Dedifferentiated amniotic fluid mesenchymal stem cell (primary cell): ENCODE data around the gene ZDHHC22.

Source experiments
- DNase-seq: peaks from one replicate; pipeline ENCODE4 v3.0.0-alpha.2; 2016; ENCODE audit errors: extremely low spot score

ZDHHC22 gene

GRCh38 chr14:77104393-77104792 is 37.2 kb downstream of the ZDHHC22 start:
- DNase-seq, result no peak

DNA sequence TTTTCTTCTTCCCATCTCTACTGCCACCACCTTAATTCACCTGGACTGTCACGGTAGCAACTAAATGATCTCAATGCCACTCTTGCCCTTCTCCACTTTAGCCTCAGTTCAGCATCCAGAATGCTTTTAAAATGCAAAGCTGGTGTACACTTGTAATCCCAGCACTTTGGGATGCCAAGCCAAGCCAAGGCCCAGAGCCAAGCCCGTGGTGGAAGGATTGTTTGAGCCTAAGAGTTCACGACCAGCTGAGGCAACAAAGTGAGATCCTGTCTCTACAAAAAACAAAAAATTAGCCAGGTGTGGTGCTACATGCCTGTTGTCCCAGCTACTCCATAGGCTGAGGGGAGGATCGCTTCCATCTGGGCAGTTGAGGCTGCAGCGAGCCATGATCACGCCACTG is 37.6 kb downstream of the ZDHHC22 start:
- DNase-seq, result no peak

DNA sequence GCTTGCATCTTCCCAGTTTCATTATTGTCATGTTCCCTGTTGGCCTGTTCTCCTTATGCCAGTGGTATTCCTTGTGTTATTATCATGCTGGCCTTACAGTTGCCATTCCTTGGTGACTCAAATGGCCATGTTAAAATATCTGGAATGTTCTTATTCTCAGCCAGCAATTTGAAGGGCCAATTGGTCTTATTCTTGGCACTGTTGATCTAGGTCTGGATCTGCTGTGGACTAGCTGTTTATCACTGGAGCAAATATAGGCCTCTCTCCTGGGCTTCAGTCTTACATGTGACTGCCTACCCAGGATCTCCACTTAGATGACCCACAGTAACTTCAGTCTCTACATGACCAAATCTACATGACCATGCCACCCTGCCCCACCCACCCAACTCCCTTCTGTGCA is 38.1 kb downstream of the ZDHHC22 start:
- no peak for DNase-seq

DNA sequence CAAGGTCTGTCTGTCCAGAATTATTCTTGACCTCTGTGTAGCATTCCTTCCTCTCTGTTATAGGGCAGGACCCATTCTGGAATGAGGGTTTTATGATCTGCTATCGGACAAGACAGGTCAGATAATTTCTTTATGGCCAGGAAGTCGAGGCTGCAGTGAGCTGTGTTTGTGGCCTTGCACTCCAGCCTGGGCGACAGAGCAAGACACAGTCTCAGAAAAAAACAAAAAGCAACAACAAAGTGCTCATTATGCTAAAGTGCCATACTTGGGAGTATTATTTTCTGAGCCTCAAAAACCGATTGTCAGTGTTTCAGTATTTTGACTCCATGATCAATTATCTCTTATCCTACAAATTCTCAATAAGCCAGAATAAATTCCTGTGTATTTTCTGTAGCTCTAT is 39.4 kb downstream of the ZDHHC22 start:
- DNase-seq, result no peak

DNA sequence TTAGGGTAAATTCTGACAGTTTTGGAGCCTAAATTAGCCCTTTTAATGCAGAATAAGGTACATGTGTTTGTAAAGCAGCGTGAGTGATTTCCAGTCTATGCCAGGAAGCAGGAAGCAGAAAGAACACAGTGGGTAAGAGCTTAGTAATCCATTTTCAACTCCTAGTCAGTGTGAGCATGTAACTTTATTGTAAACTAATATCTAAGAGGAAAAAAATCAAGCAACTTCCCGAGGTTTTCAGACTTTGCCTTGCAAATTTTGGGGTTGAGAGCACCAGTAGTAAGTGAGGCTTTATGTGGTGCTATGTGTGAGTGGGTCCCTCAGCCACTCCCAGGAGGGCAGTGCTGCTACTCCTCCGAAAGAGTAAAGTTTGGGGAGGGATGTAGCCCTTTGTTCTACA is 40.6 kb downstream of the ZDHHC22 start:
- no peak for DNase-seq

DNA sequence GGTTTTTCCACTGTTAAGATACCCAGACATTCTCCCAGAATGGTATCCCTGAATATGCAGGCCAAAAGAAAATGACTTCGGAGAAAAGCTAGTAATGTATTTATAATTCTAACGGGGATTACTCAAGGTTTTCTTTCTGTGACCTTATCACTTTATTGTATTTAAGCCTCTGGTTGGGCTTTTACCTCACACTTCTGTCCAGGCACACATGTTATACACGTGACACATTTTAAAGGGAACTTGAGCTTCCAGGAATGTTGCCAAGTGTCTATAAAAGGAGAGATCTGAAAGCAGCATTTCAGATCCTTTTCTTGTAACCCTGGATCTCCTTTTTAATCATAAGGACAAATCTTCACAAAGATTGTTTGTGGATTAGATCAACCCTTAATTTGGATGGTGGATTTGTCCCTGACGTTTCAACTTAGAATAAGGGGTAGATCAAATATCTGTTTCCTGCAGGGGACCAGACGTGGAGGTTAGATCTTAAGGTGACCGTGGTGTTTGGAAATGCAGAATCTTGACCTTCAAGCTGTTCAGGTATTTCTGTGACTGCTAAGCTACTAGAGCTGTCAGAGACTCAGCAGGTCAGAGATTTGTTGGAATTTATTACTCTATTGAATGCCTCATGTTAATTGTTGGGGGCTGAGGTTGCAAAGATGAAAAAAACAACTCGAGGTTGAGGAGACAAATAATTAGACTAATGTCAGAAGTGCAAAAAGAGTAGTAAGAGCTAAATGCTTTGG is 42.0 kb downstream of the ZDHHC22 start:
- DNase-seq, result peak; percentile 66

DNA sequence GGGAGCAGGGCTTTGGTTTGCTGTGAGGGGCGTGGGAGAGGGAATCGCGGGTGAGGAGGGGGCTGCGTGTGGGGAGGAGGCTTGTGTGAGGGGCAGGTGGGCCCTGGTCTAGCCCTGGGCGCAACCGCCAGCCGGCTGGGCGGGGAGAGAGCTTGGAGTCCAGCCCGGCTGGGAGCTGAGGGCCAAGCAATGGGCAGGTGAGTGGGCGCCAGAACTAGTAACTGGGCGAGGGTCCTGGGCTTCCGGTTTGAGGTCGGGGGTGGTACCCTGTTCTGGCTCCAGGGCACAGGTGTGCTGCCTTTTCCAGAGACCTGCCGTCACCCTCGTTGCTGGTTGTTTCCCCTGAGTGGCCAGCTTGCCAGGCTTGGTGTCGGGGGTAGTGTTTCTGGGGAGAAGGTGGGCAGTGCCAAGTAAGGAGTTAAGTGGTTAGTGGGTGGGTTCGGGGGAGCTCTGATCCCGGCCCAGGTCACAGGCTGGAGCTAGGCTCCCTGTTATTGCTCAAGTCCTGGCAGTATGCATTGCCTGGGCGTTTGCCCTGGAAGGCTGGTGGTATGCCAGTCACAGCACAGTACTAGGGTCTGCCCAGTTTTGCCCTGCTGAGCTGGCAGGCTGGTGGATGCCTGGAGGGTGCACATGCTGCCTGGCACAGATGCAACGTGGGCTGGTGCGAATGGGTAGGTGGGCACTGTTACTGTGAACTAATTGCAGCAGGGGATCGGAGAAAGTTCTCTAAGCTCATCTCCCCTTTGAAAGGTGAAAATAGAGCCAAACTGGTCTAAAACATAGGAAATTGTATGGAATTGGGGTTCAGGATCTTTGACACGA is 42.9 kb downstream of the ZDHHC22 start:
- no peak for DNase-seq

DNA sequence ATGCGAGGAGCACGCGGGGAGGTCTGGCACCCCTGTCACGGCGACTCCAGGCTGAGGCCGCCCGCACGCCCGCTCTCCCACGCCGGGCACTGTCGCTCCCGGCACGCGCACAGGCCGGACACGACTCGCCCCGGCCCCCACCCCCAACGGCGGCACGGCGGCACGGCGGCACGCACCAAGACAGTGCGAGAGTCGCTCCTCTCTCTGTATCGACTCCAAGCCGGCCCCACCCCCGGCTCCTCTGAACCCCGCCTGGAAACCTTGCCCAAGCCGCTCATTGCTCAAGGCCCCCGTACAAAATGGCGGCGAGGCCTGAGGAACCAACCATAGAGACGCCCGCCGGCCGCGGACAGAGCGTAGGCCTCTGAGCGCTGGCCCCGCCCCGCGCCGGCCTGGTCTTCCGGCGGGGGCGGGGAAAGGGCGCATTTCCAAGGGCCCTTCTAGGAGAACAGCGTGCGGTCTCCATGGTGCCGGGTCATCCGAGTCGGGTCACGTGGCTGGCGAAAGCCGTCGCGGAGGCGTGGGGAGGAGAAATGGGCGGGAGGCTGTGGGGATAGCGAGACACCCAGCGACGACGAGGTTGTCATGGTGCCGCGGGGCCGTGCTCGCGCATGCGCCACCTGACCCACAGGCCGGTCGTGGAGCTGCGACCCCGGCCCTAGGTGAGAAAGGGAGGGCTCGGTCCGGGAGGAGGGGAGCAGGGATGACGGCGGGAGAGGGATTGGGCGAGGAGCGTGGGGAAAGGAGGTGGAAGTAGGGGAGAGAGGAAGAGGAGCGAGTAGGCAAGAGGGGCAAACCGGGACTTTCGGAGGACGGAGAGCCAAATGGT is 43.7 kb downstream of the ZDHHC22 start, which contains the start of gene CIPC:
CIPC (plus strand) TSS at position 559 of the 829 bp plus-strand sequence. CDS start 7,451 bp downstream, outside the sequence.
- DNase-seq, result peak; percentile 99

- DNase-seq, result no peak
Observed at GRCh38 chr14:77097006-77097699, 44.4 kb downstream of the ZDHHC22 start.

- peak; percentile 83 for DNase-seq
Observed at GRCh38 chr14:77094672-77095284, 46.8 kb downstream of the ZDHHC22 start.

GRCh38 chr14:77092676-77093075 is 48.9 kb downstream of the ZDHHC22 start:
- DNase-seq, result no peak

DNA sequence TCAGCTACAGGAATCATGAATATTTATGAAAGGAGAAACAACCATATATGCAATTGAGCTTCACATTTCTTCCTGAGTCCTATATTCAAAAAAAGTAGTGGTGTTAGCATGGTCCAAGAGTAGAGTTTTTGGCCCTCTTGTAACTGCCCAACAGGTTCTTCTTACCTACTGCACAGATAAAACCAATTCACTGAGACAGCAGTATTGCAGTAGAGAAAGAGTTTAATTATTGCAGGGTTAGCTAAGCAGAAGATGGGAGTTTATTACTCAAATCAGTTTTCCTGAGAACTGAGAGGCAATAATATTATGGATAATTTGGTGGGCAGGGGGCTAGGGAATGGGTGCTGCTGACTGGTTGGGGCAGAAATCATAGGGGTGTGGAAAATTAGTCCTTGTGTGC is 50.1 kb downstream of the ZDHHC22 start:
- no peak for DNase-seq

GRCh38 chr14:77088645-77089044 is 52.9 kb downstream of the ZDHHC22 start:
- no peak for DNase-seq

- no peak for DNase-seq
Observed at GRCh38 chr14:77088219-77088618, 53.4 kb downstream of the ZDHHC22 start.

DNA sequence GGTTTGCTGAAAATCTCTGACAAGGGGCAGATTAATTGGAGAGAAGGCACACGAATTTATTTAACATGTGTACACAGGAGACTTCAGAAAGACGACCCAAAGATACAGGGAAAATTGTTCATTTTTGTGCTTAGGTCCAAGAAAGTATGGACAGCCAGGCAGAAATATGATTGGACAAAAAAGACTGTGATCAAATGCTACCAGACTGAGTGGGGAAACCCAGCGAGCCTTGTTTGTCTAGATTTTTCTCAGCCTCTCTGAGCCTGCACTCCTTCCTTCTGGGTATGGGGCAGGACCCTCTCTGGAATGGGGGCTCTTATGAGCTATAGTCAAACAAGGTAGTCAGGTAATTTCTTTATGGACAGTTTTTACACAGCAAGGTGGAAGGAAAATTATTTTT is 54.0 kb downstream of the ZDHHC22 start:
- DNase-seq, result no peak

DNA sequence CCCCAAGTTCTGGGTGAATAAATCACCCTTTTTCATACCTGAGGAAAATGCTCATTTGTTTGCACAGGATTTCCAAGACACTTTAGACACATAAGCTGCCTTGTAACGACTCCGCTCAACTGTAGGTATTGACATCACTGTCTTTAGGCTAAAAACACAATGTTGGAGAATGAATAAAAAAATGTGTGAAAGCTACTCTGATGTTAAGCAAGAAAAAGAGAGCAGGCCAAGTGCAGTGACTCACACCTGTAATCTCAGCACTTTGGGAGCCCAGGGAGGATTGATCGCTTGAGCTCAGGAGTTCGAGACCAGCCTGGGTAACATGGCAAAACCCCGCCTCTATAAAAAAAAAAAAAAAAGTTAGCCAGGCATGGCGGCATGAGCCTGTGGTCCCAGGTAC is 54.6 kb downstream of the ZDHHC22 start:
- DNase-seq, result no peak

- DNase-seq, result peak; percentile 21
Observed at GRCh38 chr14:77086017-77086727, 55.4 kb downstream of the ZDHHC22 start.

DNA sequence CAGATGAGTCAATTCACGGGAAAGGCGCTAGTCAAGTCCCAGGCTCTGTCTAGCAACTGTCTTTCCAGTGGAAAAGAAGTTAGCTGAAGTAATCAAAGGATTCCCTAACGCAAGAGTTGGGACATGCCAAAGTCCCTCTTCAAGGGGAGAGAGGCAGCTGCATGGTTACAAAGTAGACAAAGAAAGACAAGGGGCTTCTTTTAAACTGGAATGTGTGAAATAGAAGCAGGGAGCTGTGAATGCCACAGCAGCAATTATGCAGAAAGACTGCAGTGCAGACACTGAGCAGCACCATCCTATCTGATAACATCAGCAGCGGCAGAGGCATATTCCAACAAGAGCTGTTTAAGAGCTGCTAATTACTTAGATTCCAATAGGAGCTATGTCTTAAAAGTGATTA is 56.1 kb downstream of the ZDHHC22 start:
- no peak for DNase-seq

DNA sequence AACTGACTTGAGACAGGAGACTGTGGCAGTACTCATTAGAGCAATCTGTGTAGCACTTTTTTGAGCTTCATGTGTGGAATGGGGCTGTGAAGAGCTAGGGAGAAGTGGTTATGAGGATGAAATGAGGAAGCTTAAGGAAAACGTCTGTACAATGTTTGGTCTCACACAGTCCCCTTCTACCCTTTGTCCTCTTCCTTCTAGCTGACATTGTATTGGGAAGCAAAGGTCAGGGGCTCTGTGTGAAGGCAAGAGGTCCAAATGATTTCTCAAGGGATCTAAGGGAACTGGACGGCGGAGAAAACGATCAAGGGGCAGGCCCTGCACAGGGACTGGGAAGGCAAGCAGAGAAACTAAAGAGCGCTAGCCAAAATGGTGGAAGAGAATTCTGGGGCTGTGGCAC is 56.6 kb downstream of the ZDHHC22 start:
- DNase-seq, result no peak

DNA sequence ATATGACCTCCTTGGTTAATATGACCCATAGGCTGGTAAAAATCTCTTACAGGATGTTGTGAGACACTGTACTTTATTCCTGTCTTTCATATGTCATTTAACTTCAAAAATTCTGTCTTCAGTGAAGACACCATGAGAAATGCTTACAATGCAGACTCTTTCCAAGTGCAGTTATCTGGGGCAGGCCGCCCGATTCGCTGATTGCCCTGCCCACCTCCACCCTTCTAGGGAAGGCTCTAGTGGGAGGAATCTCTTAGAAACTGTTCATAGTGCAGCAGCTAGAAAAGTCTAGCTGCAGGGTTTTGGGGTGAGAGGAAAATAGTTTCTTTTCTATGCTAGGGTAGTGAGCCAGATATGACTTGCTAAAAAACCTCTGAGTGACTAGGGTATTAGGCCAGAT is 58.5 kb downstream of the ZDHHC22 start:
- DNase-seq, result no peak

- DNase-seq, result no peak
Observed at GRCh38 chr14:77082356-77082755, 59.2 kb downstream of the ZDHHC22 start.
